GM21390 (cell line): ENCODE measurements around the gene SRMS.

Experiments
- ATAC-seq: cut with Tn5 transposase; IDR thresholded peaks from one replicate; pipeline ENCODE4 v1.9.1; 2021; ENCODE audit not compliant: unreplicated experiment

The SRMS gene

GRCh38 chr20:63492518-63492917 lies 55.0 kb downstream of the SRMS start:
- no peak for ATAC-seq

- ATAC-seq: no peak
Measured at GRCh38 chr20:63491635-63492230, 55.8 kb downstream of the SRMS start.

GRCh38 chr20:63491078-63491477 lies 56.5 kb downstream of the SRMS start:
- ATAC-seq: no peak
